PC-3 (cell line): ENCODE data around the gene HS3ST2. TPM values are rescaled to one million over a fixed set of nuclear protein-coding genes. Genes with fewer than 3 reads are reported as not detected.

ENCODE experiments used
- ATAC-seq: fragments of 200-7000 bp; cut with Tn5 transposase; 2 replicates; pipeline ENCODE4 v1.9.1; 2020; ENCODE audit warnings: mild to moderate bottlenecking, moderate library complexity
- BruUV-seq: library from RNA; stranded (reverse); fragments of 400-500 nt; replicated peaks from 2 replicates; lab custom pipeline; 2021; lab: Mats Ljungman, UMichigan
- CTCF ChIA-PET: fragments of 300-600 bp; sonication (Branson Sonifier 250); formaldehyde crosslinking; loops from one replicate; lab custom pipeline; 2022; ENCODE audit warnings: antibody characterized with exemption; lab: Charles Lee
- POLR2A ChIA-PET: fragments of 300-600 bp; sonication (Branson Sonifier 250); formaldehyde crosslinking; loops from one replicate; lab custom pipeline; 2022; ENCODE audit warnings: antibody characterized with exemption; ENCODE audit not compliant: unreplicated experiment; lab: Charles Lee
- DNase-seq: peaks from one replicate; pipeline ENCODE4 v3.0.0-alpha.2; 2015
- H2AFZ ChIP-seq: fragments of 300-600 bp; sonication (generic); 2 replicates; pipeline ENCODE4 v1.6.0; 2016; ENCODE audit warnings: antibody characterized with exemption, low read length
- H3F3A ChIP-seq: fragments of 300-600 bp; sonication (generic); one replicate; pipeline ENCODE4 v1.6.0; 2017; ENCODE audit warnings: antibody characterized with exemption, low read length, control low read depth, mild to moderate bottlenecking; ENCODE audit not compliant: unreplicated experiment
- H3K27ac ChIP-seq: fragments of 300-600 bp; sonication (generic); 2 replicates; pipeline ENCODE4 v1.5.1; 2016; ENCODE audit warnings: mild to moderate bottlenecking, low read length
- H3K27me3 ChIP-seq: fragments of 300-600 bp; sonication (generic); 2 replicates; pipeline ENCODE4 v1.6.1; 2016; ENCODE audit warnings: low read length, mixed read lengths
- H3K36me3 ChIP-seq: fragments of 300-600 bp; sonication (generic); 2 replicates; pipeline ENCODE4 v1.6.1; 2016; ENCODE audit warnings: low read depth, mixed run types, low read length, mixed read lengths
- H3K4me1 ChIP-seq: fragments of 300-600 bp; sonication (generic); 2 replicates; pipeline ENCODE4 v1.5.1; 2016; ENCODE audit warnings: low read length; ENCODE audit not compliant: insufficient read depth
- H3K4me2 ChIP-seq: fragments of 300-600 bp; sonication (generic); 2 replicates; pipeline ENCODE4 v1.6.0; 2016; ENCODE audit warnings: low read length
- H3K4me3 ChIP-seq: fragments of 300-600 bp; sonication (generic); 2 replicates; pipeline ENCODE4 v1.5.1; 2016; ENCODE audit warnings: mild to moderate bottlenecking, low read length, mixed read lengths
- H3K79me2 ChIP-seq: fragments of 300-600 bp; sonication (generic); 2 replicates; pipeline ENCODE4 v1.6.1; 2017; ENCODE audit warnings: low read length, mixed read lengths
- H3K9ac ChIP-seq: fragments of 300-600 bp; sonication (generic); 2 replicates; pipeline ENCODE4 v1.6.0; 2016; ENCODE audit warnings: mild to moderate bottlenecking, low read length
- H3K9me2 ChIP-seq: fragments of 300-600 bp; sonication (generic); replicated peaks from 2 replicates; pipeline ENCODE4 v1.6.1; 2016; ENCODE audit warnings: mixed run types, low read length, mixed read lengths
- H3K9me3 ChIP-seq: fragments of 300-600 bp; sonication (generic); 2 replicates; pipeline ENCODE4 v1.6.1; 2016; ENCODE audit warnings: low read length, mixed read lengths
- H4K20me1 ChIP-seq: fragments of 300-600 bp; sonication (generic); 2 replicates; pipeline ENCODE4 v1.6.1; 2016; ENCODE audit warnings: low read length, mixed read lengths
- CTCF ChIP-seq: fragments of 300-600 bp; sonication (generic); conservative IDR thresholded peaks from 2 replicates; pipeline ENCODE4 v1.5.1; 2017; ENCODE audit warnings: antibody characterized with exemption, low read depth, mild to moderate bottlenecking, low read length
- EZH2 ChIP-seq: fragments of 300-600 bp; sonication (generic); IDR thresholded peaks from one replicate; pipeline ENCODE4 v1.6.1; 2017; ENCODE audit warnings: antibody characterized with exemption, mild to moderate bottlenecking, low read length; ENCODE audit not compliant: unreplicated experiment
- EZH2phosphoT487 ChIP-seq: fragments of 300-600 bp; sonication (generic); IDR thresholded peaks from 2 replicates; pipeline ENCODE4 v1.6.1; 2018; ENCODE audit warnings: mild to moderate bottlenecking, antibody characterized with exemption, low read length, borderline replicate concordance
- intact Hi-C: fragments of 100-400 bp; cut with micrococcal nuclease; formaldehyde crosslinking; loops from 2 replicates; pipeline ENCODE4 v1.9.0; 2023
- total RNA-seq: library from RNA; depleted of rRNA; stranded (reverse); fragments of >200 nt; gene quantifications from 2 replicates; pipeline ENCODE4 v1.2.3, GENCODE V29; 2014

Gene HS3ST2
- total RNA-seq, 1 experiment from 2014 or later = not detected

- BruUV-seq = no TSS peak
Measured at GRCh38 chr16:22878955-22879354, 65.0 kb downstream of the HS3ST2 start.

GRCh38 chr16:22879466-22879865 is 65.5 kb downstream of the HS3ST2 start:
- H3K36me3 ChIP-seq = no peaks in the 10 kb centered on the region
- no peak overlapping the region for H3K4me2 ChIP-seq
- ChIA-PET POLR2A (interaction anchor here (0.5 kb wide), 1 partner anchor 223 kb away, joined by 3 read pairs; no protein-coding TSS in a partner anchor), CTCF (no interaction called here)
- no peaks in the 10 kb centered on the region for H3K4me1 ChIP-seq
- H3K9me2 ChIP-seq = no peaks in the 10 kb centered on the region
- BruUV-seq = no TSS peak
- TF ChIP-seq CTCF (no peak), EZH2phosphoT487 (no peak), EZH2 (no peak)
- no peaks in the 10 kb centered on the region for H3K9me3 ChIP-seq
- H3K9ac ChIP-seq = no peak overlapping the region
- no peaks in the 10 kb centered on the region for H3K79me2 ChIP-seq
- intact Hi-C loops = no loop called here
- H2AFZ ChIP-seq = no peak overlapping the region
- no peaks in the 10 kb centered on the region for H3F3A ChIP-seq
- no peak for ATAC-seq
- no peaks in the 10 kb centered on the region for H4K20me1 ChIP-seq
- no peak overlapping the region for H3K27ac ChIP-seq
- H3K27me3 ChIP-seq = peaks cover 37% of the 10 kb centered on the region
- H3K4me3 ChIP-seq = no peak overlapping the region
- DNase-seq = no peak

More at GRCh38 chr16:22878955-22879354, 65.0 kb downstream of the HS3ST2 start:
- Histone ChIP-seq H3F3A (no peaks in the 10 kb centered on the region), H3K4me1 (no peaks in the 10 kb centered on the region), H4K20me1 (no peaks in the 10 kb centered on the region), H3K36me3 (no peaks in the 10 kb centered on the region), H3K79me2 (no peaks in the 10 kb centered on the region), H3K4me3 (no peak overlapping the region), H3K9ac (no peak overlapping the region), H3K4me2 (no peak overlapping the region), H2AFZ (no peak overlapping the region), H3K27ac (no peak overlapping the region), H3K9me2 (no peaks in the 10 kb centered on the region), H3K9me3 (no peaks in the 10 kb centered on the region), H3K27me3 (peaks cover 37% of the 10 kb centered on the region)
- TF ChIP-seq EZH2phosphoT487 (no peak), CTCF (no peak), EZH2 (no peak)
- ATAC-seq (no peak), DNase-seq (no peak)
- POLR2A ChIA-PET = no interaction called here
- CTCF ChIA-PET = no interaction called here
- intact Hi-C loops = no loop called here

DNA sequence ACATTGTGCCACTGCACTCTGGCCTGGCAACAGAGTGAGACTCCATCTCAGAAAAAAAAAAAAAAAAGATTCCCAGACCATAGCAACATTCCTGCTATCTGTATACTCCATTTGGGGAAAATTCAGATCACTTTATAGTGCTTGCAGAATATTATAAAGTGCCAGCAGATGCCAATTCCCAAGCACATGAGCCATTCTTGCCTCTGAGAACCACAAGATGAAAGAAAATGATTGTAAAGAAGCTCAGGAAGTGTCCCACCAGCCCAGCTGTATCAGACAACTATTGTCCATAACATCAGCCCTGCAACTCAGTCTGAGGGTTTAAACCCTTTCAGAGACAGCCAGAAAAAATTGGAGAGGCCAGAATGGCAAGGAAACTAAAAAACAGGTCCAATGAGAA is 69.0 kb downstream of the HS3ST2 start:
- POLR2A ChIA-PET = no interaction called here
- Histone ChIP-seq H3K27ac (no peak overlapping the region), H3K27me3 (peaks cover 26% of the 10 kb centered on the region), H3K4me3 (no peak overlapping the region), H3K36me3 (no peaks in the 10 kb centered on the region), H2AFZ (no peak overlapping the region), H3F3A (no peaks in the 10 kb centered on the region), H3K9ac (no peak overlapping the region), H3K9me3 (no peaks in the 10 kb centered on the region), H3K9me2 (no peaks in the 10 kb centered on the region), H4K20me1 (no peaks in the 10 kb centered on the region), H3K4me2 (no peak overlapping the region), H3K4me1 (no peaks in the 10 kb centered on the region), H3K79me2 (no peaks in the 10 kb centered on the region)
- CTCF ChIA-PET = no interaction called here
- ATAC-seq (no peak), DNase-seq (no peak)
- intact Hi-C loops = no loop called here
- TF ChIP-seq EZH2phosphoT487 (no peak), CTCF (no peak), EZH2 (no peak)
- no TSS peak for BruUV-seq
